ENCODE data around the gene PAX8.
A peak's percentile ranks its signal among the peaks of the same experiment; 100 is the strongest.
"Not testable (repeated sequence)": the region's sequence is repeated elsewhere in the genome, so short reads cannot be mapped to it uniquely, and the experiment has no call there.

Gene PAX8

DNA sequence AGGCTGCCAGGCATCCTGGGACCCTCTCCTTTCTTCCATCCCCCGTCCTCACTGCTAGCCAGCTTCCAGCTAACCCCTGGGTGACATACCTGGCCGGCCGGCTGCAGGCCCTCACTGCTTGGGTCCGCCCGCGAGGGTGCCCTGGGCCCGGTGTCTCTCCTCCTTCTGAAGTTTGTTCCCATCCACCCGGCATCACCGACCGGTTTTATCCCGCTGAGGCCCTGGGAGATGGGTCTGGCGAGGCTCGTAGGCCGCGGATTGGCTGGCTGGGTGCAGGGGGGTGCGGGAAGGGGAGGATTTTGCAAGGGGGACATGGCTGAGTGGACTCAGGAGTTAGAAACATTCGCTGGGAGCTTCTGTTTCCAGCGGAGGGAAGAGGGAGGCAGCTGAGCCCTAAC is at the start of gene PAX8:
Gene PAX8, minus strand, starts transcription at position 180 of the 398 bp plus-strand sequence. CDS start 527 bp downstream, outside the sequence.
- no peak for DNase-seq

DNA sequence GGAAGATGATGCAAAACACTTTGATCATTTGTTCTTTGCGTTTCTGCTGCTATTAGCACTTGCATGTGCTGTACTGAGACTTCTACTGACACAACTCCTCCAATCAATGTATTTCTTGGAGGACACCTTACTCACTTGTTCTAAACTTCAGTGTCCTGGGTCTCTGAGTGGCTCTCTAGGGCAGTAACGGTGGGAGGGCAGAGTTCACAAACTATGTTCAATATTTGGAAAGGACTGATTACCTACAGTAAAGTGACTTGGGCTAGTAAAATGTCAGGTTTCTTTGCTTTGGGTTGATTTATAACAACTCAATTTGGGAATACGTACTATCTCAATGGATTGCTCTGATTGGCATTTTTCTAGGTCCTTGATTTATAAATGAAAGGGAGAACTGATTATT is 49.3 kb upstream of the PAX8 start:
- no peak for DNase-seq

DNA sequence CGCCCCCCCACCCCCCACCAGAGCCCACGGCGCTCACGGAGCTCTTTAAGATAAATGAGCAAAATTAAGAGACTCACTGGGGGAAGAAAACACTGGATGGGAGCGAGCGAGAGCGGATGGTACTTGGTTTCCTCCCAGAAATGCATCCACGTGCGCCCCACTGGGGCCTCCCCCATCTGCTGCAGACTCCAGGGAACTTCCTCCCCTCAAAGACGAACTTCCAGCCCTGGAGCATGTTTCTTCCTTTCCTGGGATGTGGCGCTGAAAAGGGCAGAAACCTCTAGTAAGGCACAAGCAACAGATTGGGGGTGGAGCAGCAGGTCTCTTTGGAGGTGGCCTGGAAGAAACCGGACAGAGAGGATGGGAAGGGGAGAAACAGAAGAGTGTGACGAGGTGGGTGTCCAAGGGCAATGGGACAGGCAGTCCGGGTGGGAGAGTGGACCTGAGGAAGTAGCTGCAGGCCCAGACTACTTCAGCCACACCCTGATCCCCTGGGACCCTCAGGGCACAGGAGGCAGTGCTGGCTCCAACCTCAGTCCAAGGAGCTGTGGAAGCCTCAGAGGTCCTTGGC is 46.5 kb upstream of the PAX8 start:
- not testable (repeated sequence) for DNase-seq

DNA sequence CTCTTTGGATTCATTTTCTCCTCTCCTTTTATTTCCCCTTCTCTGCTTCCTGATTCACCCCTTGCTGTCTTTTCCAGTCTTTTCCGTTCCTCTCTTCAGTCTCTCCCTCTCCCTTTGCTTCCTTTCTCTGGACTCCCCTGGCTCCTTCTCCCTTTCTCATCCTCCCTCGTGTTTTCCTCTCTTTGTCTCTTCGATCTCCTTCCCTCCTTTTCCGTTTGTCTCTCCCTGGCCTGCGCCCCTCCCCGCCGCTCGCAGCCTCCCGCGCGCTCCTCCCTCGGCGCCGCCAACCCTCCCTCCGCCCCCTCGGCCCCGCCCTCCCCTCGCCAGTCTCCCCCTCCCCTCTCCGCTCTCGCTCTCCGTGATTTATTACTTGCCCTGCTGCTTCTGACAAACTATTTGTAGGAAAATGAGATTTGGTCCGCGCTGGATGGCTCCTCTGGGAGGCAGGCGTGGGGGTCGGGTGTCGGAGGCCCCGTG is 46.0 kb upstream of the PAX8 start:
- peak; percentile 42 to 44 for DNase-seq

DNA sequence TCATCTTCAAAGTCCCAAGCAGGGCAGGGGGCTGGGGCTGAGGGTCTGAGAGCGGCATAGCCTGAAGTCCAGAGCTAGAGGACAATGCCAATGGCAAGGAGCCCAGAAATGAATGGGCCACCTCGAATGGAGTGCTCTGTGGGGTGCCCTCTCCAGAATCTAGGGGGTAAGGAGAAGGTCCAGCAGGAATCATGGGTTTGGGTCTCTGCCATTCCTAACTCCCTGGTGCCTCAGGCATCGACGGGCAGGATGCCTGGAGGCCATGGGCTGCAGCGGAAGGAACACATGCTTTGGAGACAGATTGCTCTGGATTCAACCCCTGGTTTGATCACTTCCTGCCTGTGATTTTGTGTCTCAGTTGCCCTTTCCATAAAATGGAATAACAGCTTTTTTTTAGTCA is 44.4 kb upstream of the PAX8 start:
- not testable (repeated sequence) for DNase-seq

DNA sequence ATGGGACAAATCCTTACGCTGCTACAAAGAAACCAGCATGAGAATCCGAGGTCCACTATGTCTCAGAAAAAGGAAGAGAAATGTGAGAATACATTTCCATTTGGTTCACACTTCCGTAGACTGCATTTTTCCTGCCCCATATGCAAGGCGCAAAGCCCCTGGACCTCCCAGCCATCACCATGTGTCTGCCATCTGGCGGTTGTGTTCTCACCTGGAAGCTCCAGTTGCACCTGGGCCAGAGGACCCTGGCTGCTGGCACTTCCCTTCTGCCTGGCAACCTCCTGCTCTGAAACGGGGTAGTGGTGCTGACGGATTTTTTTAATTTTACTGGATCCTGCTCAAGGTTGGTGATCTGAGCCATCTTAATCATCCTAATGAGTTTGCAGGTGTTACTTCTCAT is 41.4 kb upstream of the PAX8 start:
- not testable (repeated sequence) for DNase-seq

DNA sequence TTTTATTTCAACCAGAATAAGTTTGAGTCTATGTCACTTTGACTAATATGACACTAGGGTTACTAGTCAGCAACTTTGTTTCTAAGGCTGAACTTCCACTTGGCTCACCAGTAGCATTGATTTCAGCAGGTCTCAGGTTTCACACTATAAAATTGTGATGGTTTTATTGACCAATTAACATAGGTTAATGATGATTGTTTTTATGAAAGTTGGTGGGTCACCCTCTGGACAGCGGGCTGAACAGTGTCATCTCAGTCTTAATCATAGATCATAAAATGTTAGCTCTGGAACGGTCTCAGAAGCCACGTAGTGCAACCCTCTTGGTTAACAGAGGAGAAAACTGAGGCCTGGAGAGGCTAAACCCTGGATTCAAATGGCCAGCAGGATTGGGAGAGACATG is 40.2 kb upstream of the PAX8 start:
- DNase-seq = not testable (repeated sequence)

DNA sequence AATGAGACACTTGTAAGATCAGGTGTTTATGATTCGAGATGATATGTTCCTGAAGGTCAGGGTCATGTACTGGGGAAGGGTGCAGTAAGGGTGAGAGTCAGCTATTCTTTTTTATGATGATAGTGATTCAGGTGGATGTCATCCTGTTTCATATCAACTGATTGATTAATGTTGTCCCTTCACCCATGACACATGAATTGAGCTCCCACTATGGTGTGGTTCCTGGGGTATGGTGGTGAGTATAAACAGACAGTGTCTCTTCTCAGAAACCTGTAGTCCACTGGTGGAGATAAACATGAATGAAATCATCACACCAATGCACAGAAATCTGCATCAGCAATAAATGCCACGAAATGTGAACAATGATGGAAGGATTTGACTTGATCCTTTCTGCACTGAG is 37.4 kb upstream of the PAX8 start:
- DNase-seq = no peak

DNA sequence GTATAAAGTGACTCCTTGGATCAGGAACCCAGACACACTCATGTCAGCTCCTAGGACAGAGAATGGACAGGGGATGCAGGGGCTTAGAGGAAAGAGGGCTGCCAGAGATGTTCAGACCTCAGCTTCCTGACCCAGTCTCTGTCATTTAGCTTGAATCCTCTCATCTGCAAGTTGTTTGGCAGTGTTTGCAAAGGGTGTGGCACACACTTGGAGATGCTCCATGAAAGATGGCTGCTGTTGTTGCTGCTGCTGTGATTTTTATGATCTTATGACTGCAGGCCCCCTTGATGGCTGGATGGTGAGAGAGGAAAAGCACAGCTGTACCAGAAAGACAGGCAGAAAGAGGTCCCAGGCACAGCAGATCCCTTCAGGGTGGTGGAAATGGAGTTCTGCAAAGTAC is 35.9 kb upstream of the PAX8 start:
- DNase-seq = not testable (repeated sequence)

DNA sequence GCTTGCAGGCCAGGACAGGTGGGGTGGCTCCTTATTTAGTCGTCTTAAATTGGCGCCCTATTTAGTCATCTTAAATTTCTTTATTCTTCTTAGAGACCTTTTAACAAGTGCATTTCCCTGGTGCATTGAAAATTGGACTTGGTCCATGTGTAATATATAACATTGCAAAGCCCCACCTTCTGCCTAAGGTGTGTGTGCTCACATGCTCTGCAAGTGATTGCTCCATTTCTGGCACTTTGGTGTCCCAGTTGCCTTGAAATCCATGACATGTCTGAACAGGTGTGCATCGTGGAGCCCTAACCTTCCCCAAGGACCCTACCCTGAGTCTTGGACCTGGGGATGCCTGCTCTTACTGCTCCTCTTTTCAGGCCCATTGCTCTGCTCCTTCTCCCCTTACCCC is 35.5 kb upstream of the PAX8 start:
- DNase-seq = not testable (repeated sequence)

DNA sequence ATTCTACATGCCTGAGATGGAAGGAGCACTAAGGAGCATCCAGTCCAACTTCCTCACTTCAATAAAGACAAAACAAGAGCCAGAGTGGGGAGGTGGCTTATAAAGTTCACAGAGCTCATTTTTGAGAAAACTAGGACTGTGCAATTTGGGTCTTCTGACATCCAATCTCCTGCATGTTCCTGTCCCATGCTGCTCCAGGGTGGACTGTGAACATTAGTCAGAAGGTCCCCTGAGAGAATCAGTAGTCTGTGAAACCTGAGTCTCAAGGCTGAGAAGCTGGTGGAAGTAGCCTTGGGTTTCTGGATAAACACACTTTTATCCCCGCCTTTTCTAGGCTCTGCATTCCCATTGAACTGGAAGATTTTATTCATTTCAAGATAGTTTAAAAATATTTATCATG is 33.1 kb upstream of the PAX8 start:
- not testable (repeated sequence) for DNase-seq

DNA sequence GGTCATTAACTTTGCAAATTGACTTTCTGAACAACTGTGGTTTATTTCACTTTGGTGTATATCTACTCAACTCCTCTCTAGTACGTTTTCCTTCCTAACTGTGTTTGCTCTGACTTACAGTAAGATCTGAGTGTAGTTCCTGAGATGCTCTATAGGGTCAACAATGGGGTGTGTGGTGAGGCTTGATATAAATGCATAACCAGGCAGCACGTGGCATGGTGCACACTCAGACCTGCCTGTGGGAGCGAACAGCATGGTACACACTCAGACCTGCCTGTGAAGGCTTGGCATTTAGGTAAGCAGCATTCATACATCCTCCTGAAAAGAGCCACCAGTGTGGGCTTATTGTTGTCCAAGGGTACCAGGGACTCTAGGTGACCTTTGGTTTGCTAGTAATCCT is 32.5 kb upstream of the PAX8 start:
- not testable (repeated sequence) for DNase-seq

DNA sequence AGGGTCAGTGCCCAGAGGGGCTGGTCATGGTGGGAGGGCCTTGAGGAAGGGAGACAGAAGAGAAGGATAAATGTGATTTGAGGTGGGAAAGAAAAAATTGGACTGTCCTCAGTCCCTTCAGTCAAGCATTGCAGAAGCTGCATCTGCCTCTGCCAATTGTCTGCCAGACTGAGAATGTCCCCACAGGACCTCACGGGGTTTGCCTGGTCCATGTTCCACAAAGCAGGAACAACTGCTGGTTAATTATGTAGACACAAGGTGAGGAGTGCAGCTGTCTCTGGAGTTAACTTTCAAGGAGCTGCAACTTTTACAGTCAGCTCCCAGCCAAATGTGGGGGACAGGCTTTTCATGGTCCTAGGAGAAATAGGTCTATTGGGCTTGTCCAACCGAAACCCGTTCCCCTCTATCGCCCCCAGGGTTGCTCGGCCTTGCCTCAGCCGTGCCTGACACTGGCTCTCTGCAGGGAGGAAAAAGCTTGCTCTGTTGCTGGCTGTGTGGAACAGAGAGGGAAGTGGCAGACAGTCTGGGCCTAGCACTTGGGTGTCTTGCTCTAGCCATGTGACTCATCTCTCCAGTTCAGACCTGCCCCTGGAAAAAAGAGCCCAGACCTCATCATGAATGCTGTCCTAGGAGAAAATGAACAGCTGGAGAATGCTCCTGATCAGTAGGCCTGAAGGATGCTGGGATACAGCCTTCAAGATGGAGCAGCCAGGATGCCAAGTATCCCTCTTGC is 31.1 kb upstream of the PAX8 start:
- DNase-seq = no peak

DNA sequence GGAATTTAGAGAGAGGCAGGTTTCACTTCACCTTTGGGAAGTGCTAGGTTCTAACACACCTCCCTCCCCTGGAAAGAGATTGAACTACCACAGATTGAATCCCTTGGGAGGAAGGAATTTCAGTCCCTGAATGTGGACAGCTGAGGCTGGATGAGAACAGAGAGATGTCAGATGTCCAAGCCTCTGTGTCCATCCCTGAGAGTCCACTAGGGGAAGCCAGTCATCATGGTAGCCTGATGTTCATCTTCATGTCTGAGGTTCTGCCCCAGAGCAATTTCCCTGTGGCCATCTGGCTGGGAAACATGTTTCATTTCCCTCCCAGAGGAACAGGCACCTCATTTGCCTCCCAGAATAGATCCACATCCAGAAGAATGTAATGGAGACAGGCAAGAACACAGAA is 30.1 kb upstream of the PAX8 start:
- DNase-seq = not testable (repeated sequence)

DNA sequence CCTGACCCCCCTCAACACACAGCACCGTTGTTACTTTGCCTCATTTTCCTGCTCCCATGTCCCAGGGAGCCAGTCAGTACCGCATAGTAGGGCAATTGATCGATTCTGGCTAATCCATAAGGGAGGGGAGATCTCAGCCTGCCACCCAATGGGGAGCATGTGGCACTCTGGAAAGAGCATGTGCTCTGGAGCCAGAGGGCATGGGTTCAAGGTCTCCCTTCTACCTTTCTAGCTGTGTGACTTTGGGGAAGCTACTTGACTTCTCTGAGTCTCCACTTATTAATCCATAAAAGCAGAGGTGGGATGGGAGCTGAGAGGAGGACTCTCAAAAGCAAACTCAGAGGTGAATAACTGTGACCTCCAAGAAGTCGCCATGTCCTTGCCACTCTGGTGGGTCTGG is 27.5 kb upstream of the PAX8 start:
- DNase-seq = not testable (repeated sequence)

DNA sequence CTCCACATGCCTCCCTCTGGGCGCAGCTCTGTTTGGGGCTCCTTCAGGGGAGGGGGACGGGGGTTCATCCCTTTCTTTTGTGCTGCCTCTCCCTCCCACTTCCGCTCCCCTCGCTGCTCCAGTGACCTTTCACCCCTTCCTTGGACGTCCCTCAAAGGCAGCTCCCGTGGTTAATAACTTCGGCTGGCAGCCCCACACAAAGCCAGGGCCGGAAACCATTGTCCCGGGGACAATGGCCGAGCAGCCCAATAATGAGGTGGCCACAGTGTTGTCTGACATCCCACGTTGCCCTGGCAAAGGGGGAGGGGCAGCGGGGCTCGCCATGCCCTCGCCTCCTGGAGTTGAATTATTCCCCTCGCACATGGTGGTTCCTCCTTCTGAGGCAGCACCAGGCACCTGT is 27.0 kb upstream of the PAX8 start:
- not testable (repeated sequence) for DNase-seq

DNA sequence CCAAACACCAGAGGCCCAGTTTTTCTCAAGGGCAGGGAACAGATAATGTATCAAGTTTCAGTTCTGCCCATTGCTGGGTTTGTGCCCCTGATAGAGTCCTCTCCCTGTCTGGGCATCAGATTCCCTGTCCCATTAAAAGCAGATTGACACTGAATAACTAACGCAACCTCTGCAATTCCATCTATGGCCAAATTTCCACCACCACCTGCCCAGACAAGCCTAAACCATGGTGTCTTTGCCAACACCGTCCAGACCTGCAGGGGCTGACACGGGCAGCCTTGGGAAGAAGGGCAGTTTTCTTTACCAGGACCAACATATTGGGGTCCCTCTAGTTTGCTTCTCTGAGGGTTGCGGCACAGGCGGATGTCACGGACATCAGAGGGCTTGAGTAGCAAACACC is 26.4 kb upstream of the PAX8 start:
- DNase-seq = no peak

DNA sequence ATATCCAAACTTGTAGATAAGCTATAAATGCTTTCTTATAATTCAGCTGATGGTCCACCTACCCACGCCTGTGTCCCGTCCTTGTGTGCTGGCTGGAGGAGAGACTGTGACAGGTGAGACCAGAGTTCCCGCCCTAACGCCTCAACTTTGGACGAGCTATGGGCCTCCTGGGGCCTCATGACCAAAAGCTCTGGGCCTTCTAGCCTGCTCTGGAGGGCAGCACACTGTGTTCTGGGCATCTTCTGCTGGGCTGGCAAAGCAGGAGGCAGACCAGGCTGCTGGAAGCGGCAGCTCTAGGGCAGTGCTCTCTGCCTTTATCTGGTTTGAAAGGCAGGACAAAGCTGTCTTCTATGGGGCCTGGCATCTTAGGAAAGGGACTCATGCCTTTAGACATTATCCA is 26.0 kb upstream of the PAX8 start:
- DNase-seq = no peak

DNA sequence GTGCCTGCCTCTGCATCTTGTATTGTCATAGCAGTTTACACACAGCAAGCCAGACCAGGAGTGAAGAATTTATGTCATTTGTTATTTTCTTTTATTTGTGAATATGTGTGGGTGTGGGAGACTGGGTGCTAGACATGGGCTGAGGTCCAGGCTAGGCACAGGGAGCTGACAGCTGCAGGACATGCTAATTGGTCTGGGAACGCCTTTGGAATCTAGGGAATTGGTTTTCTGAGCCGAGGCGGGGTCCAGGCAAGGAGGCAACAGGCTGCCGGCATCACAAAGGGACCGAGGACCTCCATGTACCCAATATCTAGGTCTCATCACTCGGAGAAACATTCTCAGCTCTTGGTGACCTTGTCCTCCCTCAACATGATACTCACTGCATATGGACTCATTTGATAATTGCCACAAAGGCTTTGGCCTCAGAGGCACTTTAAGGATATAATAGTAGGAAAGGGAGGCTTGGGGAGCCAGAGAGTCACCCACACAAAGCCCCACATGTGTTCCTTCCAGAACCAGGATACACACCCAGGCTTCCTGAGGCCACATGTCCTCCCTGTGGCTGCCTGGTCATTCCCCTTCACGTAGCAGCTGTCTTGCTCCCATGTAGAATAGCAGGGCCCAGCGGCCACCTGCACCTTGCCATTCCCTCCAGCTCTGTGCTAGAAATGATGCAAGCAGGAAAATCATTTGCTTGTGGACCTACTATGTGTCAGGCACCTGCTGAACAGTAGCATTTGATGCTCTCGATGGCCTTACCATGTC is 23.7 kb upstream of the PAX8 start:
- DNase-seq = not testable (repeated sequence)

DNA sequence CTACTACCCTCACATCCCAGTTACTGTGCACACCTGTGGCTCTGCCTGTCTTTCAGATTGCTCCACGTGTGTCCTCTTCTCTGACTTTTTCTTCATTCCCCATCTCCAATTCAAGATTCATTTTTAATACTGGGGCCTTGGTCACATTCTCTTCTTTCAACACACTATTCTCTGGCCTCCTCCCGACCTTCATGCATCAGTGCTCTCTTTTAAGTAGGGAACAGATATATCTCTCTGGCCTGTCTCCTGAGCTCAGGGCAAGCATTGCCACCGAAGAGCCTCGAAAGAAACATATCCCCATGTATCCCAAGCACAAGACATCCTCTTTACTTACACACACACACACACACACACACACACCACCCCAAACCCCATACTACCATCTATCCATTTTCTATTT is 21.6 kb upstream of the PAX8 start:
- no peak for DNase-seq

DNA sequence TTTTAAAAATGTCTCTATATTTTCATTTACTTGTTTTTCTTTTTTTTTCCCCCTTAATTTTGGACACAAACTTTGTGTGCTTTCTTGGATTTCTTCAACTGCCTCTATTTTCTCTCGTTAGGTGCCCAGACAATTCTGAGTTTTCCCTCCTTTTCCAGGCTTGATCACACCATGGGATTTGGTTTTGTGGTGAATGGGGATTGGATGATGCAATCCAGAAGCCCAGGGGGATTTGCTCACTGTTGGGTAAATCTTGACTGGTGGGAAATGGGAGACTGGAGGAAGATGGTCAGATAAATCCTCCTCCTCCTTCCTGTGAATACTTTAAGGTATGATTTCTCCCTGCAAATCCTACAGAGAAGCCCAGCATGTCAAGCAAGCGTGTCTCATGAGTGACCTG is 19.5 kb upstream of the PAX8 start:
- no peak for DNase-seq

DNA sequence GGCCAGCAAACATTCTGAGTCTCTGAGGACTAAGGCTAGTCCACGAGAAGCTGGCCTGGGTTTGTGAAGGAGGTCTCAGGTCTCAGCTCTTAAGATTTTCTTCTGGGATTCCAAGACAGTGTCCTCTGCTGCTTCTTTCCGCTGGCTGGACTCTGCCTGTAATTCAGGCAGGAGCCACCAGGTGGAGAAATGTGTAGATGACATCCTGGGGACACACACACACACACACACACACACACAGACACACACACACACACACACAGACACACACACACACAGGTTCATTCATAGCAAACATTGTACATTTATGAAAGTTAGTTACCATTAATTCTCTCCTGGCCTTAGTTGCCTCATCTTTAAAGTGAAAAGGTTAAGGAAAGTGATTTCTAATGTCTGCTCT is 18.9 kb upstream of the PAX8 start:
- DNase-seq = peak in 1 of 2 experiments; percentile 4

DNA sequence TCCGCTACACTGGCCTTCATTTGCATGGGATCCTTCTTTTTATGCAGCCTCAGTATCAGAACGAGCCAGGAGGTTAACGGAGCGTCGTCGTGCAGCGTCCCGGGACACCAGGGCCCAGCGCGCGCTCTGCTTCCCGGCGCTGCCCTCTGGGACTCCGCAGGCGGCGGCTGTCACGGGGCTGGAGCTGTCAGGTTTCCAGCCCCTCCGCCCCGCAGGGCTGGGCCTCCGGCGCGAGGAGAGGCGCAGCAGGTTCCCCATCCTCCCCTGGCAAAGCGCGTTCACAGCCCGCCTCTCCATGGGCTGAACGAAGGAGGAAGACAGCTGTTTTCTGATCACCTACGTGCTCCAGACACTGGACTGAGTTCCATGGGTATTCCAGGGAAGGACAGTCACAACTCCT is 12.5 kb upstream of the PAX8 start:
- no peak for DNase-seq

DNA sequence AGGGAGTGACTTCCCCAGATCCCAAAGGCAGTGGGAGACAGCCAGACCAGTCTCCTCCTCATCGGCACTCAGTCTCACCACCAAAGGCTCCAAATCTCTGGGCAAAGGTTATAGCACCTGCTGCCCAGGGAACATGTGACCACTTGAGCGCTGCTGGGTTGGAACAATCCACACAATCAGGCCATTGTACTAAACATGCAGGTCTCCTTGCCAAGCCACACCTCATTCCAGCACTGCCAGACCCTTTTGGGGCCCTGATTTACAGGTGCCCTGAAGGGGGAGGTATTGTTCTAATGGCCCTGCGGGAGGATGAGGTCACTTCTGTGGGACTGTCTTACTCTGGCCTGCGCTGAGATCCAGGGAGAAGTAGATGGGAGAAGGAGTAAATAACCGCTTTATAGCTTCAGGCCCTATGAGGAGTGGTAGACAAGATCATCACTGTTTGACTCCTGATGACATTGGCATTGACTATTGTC is 10.0 kb upstream of the PAX8 start:
- not testable (repeated sequence) for DNase-seq

Measured in activated CD4-positive, alpha-beta T cell treated with anti-CD3 and anti-CD28 coated beads, Interleukin-2, amount 50 U/mL, for 4 hours (primary cell).